Liver (tissue), 9 donors: ENCODE measurements around the gene AP2A2. TPM values are rescaled to one million over a fixed set of nuclear protein-coding genes. Genes with fewer than 3 reads are reported as not detected.

Experiments used
- DNase-seq: peaks from one replicate; pipeline ENCODE4 v3.0.0-alpha.2; 2017; ENCODE audit warnings: low spot score
- H3K27ac ChIP-seq, 2 donors: one replicate each; pipeline ENCODE4 v1.7.0; 2013; ENCODE audit warnings: inconsistent platforms in 2 of 2, low read length in 2 of 2, control low read depth in 1 of 2, low read depth in 1 of 2, mild to moderate bottlenecking in 1 of 2
- H3K27me3 ChIP-seq, 4 donors: one replicate each; pipeline versions ENCODE4 v1.6.1 to v1.7.0; 2013; ENCODE audit warnings: low read length in 3 of 4, inconsistent platforms in 1 of 4, mild to moderate bottlenecking in 1 of 4, moderate library complexity in 1 of 4; ENCODE audit not compliant: control insufficient read depth in 4 of 4, insufficient read depth in 4 of 4
- H3K36me3 ChIP-seq, 4 donors: one replicate each; pipeline versions ENCODE4 v1.6.1 to v1.7.0; 2013; ENCODE audit warnings: low read length in 3 of 4, mild to moderate bottlenecking in 3 of 4, low read depth in 1 of 4, moderate library complexity in 1 of 4; ENCODE audit not compliant: control insufficient read depth in 4 of 4, insufficient read depth in 3 of 4
- H3K4me1 ChIP-seq, 4 donors: one replicate each; pipeline versions ENCODE4 v1.6.1 to v1.7.0; 2013; ENCODE audit warnings: low read length in 3 of 4, mild to moderate bottlenecking in 3 of 4, moderate library complexity in 1 of 4; ENCODE audit not compliant: control insufficient read depth in 4 of 4, insufficient read depth in 4 of 4
- H3K4me3 ChIP-seq, 3 donors: one replicate each; pipeline versions ENCODE4 v1.6.1 to v1.7.0; 2013; ENCODE audit warnings: low read length in 3 of 3, control low read depth in 1 of 3, low read depth in 1 of 3, mild to moderate bottlenecking in 1 of 3
- H3K9ac ChIP-seq, 2 donors: one replicate each; pipeline ENCODE4 v1.7.0; 2013; ENCODE audit warnings: low read length in 2 of 2, mild to moderate bottlenecking in 2 of 2, moderate library complexity in 2 of 2, control low read depth in 1 of 2, low read depth in 1 of 2
- H3K9me3 ChIP-seq, 4 donors: one replicate each; pipeline versions ENCODE4 v1.6.1 to v1.7.0; 2013; ENCODE audit warnings: low read length in 3 of 4; ENCODE audit not compliant: control insufficient read depth in 4 of 4
- CTCF ChIP-seq: fragments of 150-350 bp; IDR thresholded peaks from 2 replicates; pipeline ENCODE4 v1.5.1; 2017; ENCODE audit warnings: improper control_type of control experiment, low read depth, low read length; ENCODE audit not compliant: missing input control
- EGR1 ChIP-seq, 2 donors: IDR thresholded peaks; 2 replicates each; pipeline ENCODE4 v1.6.1; 2016 to 2018; ENCODE audit warnings: antibody characterized with exemption in 2 of 2, low read depth in 2 of 2
- FOXA1 ChIP-seq: IDR thresholded peaks from 2 replicates; pipeline ENCODE4 v1.6.1; 2016; ENCODE audit warnings: antibody characterized with exemption
- FOXA2 ChIP-seq: IDR thresholded peaks from 2 replicates; pipeline ENCODE4 v1.6.1; 2016; ENCODE audit warnings: antibody characterized with exemption
- GABPA ChIP-seq, 2 donors: IDR thresholded peaks in 1 of 2; conservative IDR thresholded peaks in 1 of 2; 2 replicates each; pipeline ENCODE4 v1.6.1; 2016; ENCODE audit warnings: antibody characterized with exemption in 2 of 2, mild to moderate bottlenecking in 1 of 2, moderate library complexity in 1 of 2
- HNF4A ChIP-seq, 2 donors: conservative IDR thresholded peaks; 2 replicates each; pipeline ENCODE4 v1.6.1; 2016; ENCODE audit warnings: antibody characterized with exemption in 2 of 2, mild to moderate bottlenecking in 2 of 2
- HNF4G ChIP-seq: IDR thresholded peaks from 2 replicates; pipeline ENCODE4 v1.6.1; 2016; ENCODE audit warnings: antibody characterized with exemption
- JUND ChIP-seq, 2 donors: IDR thresholded peaks; 2 replicates each; pipeline ENCODE4 v1.6.1; 2016; ENCODE audit warnings: antibody characterized with exemption in 2 of 2
- MAX ChIP-seq: IDR thresholded peaks from 2 replicates; pipeline ENCODE4 v1.6.1; 2016; ENCODE audit warnings: antibody characterized with exemption
- NR2F2 ChIP-seq: IDR thresholded peaks from 2 replicates; pipeline ENCODE4 v1.6.1; 2016; ENCODE audit warnings: antibody characterized with exemption
- RAD21 ChIP-seq, 2 donors: IDR thresholded peaks; 2 replicates each; pipeline ENCODE4 v1.6.1; 2016; ENCODE audit warnings: antibody characterized with exemption in 2 of 2, mild to moderate bottlenecking in 2 of 2
- REST ChIP-seq: IDR thresholded peaks from 2 replicates; pipeline ENCODE4 v1.6.1; 2016; ENCODE audit warnings: antibody characterized with exemption, mild to moderate bottlenecking
- RXRA ChIP-seq, 2 donors: IDR thresholded peaks; 2 replicates each; pipeline ENCODE4 v1.6.1; 2017 to 2018; ENCODE audit warnings: antibody characterized with exemption in 2 of 2, mild to moderate bottlenecking in 1 of 2
- SP1 ChIP-seq: IDR thresholded peaks from 2 replicates; pipeline ENCODE4 v1.6.1; 2018; ENCODE audit warnings: antibody characterized with exemption, mild to moderate bottlenecking
- TAF1 ChIP-seq: conservative IDR thresholded peaks from 2 replicates; pipeline ENCODE4 v1.6.1; 2016; ENCODE audit warnings: antibody characterized with exemption, mild to moderate bottlenecking
- YY1 ChIP-seq: IDR thresholded peaks from 2 replicates; pipeline ENCODE4 v1.6.1; 2016; ENCODE audit warnings: antibody characterized with exemption, mild to moderate bottlenecking
- ZBTB33 ChIP-seq: IDR thresholded peaks from 2 replicates; pipeline ENCODE4 v1.6.1; 2016; ENCODE audit warnings: antibody characterized with exemption
- WGBS: extraction: QIAGEN DNeasy Blood & Tissue Kit; methylation state at CpG from one replicate; pipeline ENCODE4 v1.1.7; 2013; 5-methylcytosine and 5-hydroxymethylcytosine counted together
- polyA plus RNA-seq, 2 donors: library from polyadenylated mRNA; stranded (reverse) in 1 of 2; unstranded in 1 of 2; fragments of 200-250 nt in 1 of 2; fragments of >200 nt in 1 of 2; fragmentation: Nextera tagmentation in 1 of 2; extraction: Ambion mirVana in 1 of 2; gene quantifications; one replicate each; pipeline versions ENCODE4 v1.2.1 to v1.2.3, GENCODE V29; 2013 to 2015
- total RNA-seq, 2 donors: library from RNA; depleted of rRNA; stranded (reverse); fragments of >200 nt; gene quantifications; one replicate each; pipeline ENCODE4 v1.2.3, GENCODE V29; 2014
- donor health status: healthy.
- donor health status: healthy.
- donor health status: healthy.
- donor health status: healthy.
- donor health status: healthy.

Gene AP2A2
- total and polyA plus RNA-seq, 4 donors: 20.5 to 39.7 (median 23.8) TPM

GRCh38 chr11:1025410-1026162, 99.9 kb downstream of the AP2A2 start:
- H3K27ac ChIP-seq: no peak overlapping the region
- DNase-seq: no peak
- H3K9ac ChIP-seq: no peak overlapping the region
- WGBS: 74% methylated on average over 35 of the region's 35 CpGs
- no peaks in the 10 kb centered on the region for H3K27me3 ChIP-seq
- H3K4me1 ChIP-seq: no peaks in the 10 kb centered on the region
- TF ChIP-seq EGR1 (IDR thresholded peaks at IDR 0.05; ENCODE audit: low read depth in 2 of 2) (no peak), CTCF (no peak), SP1 (no peak), RAD21 (IDR thresholded peaks at IDR 0.05) (no peak), ZBTB33 (no peak), YY1 (no peak), GABPA (IDR thresholded peaks at IDR 0.05 in 1 of 2, conservative IDR thresholded peaks at IDR 0.05 in 1 of 2) (no peak), FOXA1 (no peak), TAF1 (no peak), REST (no peak), NR2F2 (no peak), MAX (no peak), HNF4G (no peak), JUND (IDR thresholded peaks at IDR 0.05) (no peak), FOXA2 (no peak)
- H3K9me3 ChIP-seq: no peaks in the 10 kb centered on the region
- peaks cover 0 to 2% (median 0%) of the 10 kb centered on the region in 4 donors for H3K36me3 ChIP-seq
- no peak overlapping the region for H3K4me3 ChIP-seq

- Histone ChIP-seq H3K4me1 (no peaks in the 10 kb centered on the region), H3K36me3 (peaks cover 0 to 2% (median 0%) of the 10 kb centered on the region in 4 donors), H3K27ac (no peak overlapping the region), H3K9me3 (no peaks in the 10 kb centered on the region), H3K27me3 (no peaks in the 10 kb centered on the region), H3K4me3 (no peak overlapping the region), H3K9ac (no peak overlapping the region)
- no peak for DNase-seq
- WGBS: 89% methylated on average over 14 of the region's 14 CpGs
- TF ChIP-seq YY1 (no peak), EGR1 (IDR thresholded peaks at IDR 0.05; ENCODE audit: low read depth in 2 of 2) (no peak), RXRA (IDR thresholded peaks at IDR 0.05) (no peak), GABPA (IDR thresholded peaks at IDR 0.05 in 1 of 2, conservative IDR thresholded peaks at IDR 0.05 in 1 of 2) (no peak), HNF4A (conservative IDR thresholded peaks at IDR 0.05) (no peak), REST (no peak), FOXA2 (no peak), HNF4G (no peak), TAF1 (no peak), NR2F2 (no peak)
These were observed 100.4 kb downstream of the AP2A2 start for GRCh38 chr11:1026163-1026450.
